Activated B cell treated with CpG ODN at 0.5 μM for 24 hours (primary cell): Measurements from ENCODE around the gene ATXN2. TPM values are rescaled to one million over a fixed set of nuclear protein-coding genes. Genes with fewer than 3 reads are reported as not detected.

Experiments
- ATAC-seq: fragments of 200-7000 bp; cut with Tn5 transposase; one replicate; pipeline ENCODE4 v1.10.0; 2021; ENCODE audit warnings: low read depth, mild to moderate bottlenecking, moderate library complexity
- CTCF ChIA-PET: fragments of 350-600 bp; sonication (Branson Sonifier 250); formaldehyde crosslinking; loops from one replicate; lab custom pipeline; 2021; ENCODE audit warnings: antibody characterized with exemption; lab: Charles Lee
- POLR2A ChIA-PET: fragments of 350-600 bp; sonication (Branson Sonifier 250); formaldehyde crosslinking; loops from one replicate; lab custom pipeline; 2021; ENCODE audit warnings: antibody characterized with exemption; lab: Charles Lee
- DNase-seq: peaks from one replicate; pipeline ENCODE4 v3.0.0; 2022
- H3K27ac Mint-ChIP-seq: one replicate; pipeline ENCODE4 v1.8.0; 2020; ENCODE audit warnings: mixed read lengths
- H3K27me3 Mint-ChIP-seq: one replicate; pipeline ENCODE4 v1.8.0; 2021; ENCODE audit warnings: mixed read lengths
- H3K36me3 Mint-ChIP-seq: one replicate; pipeline ENCODE4 v1.8.0; 2021; ENCODE audit warnings: low read depth, mixed read lengths
- H3K4me1 Mint-ChIP-seq: one replicate; pipeline ENCODE4 v1.8.0; 2021; ENCODE audit warnings: mixed read lengths
- H3K4me3 Mint-ChIP-seq: one replicate; pipeline ENCODE4 v1.8.0; 2020; ENCODE audit warnings: mild to moderate bottlenecking, mixed read lengths
- H3K9me3 Mint-ChIP-seq: one replicate; pipeline ENCODE4 v1.8.0; 2020; ENCODE audit warnings: mixed read lengths
- intact Hi-C: fragments of 100-400 bp; cut with micrococcal nuclease; formaldehyde crosslinking; loops from one replicate; pipeline ENCODE4 v1.15.1; 2024
- total RNA-seq: library from RNA; stranded (reverse); gene quantifications from 2 replicates; pipeline ENCODE4 v1.2.3, GENCODE V29; 2022
- TF ChIP-seq, protein P1 (sequence below): fragments of 200-600 bp; IDR thresholded peaks from one replicate; pipeline ENCODE4 v1.8.0; 2022; ENCODE audit warnings: antibody characterized with exemption, mild to moderate bottlenecking

ATXN2 gene
- total RNA-seq, 1 donor from 2014 or later, result 46.2 TPM

DNA sequence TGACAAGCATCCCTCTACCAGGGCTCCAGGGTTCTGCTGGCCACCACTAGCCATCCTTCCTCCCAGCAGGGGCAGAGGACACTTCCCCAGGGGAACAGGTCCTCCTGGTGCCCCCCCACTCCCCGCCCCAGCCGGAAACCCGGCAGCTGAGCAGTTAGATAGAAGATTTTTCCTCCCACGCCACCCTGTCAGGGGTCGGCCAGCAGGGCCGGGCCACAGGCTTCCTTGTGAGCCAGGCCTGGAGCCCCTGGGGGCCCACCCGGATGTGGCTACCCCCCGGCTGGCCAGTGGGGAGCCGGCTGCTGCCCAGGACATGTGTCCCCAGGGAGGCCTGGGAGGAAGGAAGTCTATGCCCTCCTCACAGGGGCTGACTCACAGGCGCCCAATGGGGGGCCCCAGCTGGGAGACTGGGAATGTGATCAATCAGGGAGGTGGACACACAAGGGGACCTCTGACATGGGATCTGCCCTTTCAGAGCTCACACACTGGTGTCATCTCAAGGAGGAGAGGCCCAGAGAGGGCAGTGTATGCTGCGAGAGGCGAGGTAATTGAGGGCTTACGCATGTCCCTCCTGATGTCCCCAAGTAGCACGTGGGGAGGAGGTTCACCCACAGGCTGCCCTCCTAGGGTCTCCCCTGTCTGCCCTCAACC lies 189.2 kb downstream of the ATXN2 start:
- peak; percentile 36 for DNase-seq

DNA sequence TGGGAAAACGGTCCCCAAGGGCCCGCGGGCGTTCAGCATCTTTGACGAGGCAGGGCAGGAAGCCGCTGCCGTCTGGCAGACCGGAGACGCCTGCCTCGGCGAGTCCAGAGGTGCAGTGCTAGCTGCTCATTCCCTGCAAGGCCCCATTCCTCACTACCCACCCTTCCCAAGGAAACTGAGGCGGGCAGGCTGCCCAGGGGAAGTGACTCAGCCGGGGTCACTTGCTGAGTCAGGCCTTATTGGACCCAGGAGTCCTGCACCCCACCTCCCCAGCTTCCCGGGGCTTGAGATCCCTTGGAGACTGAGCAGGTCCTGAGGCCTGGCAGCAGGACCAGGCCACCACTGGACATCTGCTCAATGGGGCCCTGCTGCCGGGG lies 189.7 kb downstream of the ATXN2 start:
- CTCF ChIA-PET, result interaction anchor here (0.6 to 3.3 kb wide), 2 partner anchors 42 to 521 kb away, joined by 3 to 17 read pairs; no protein-coding TSS in a partner anchor
- Mint-ChIP-seq H3K27me3 (no peaks in the 10 kb centered on the region), H3K36me3 (peaks cover 20% of the 10 kb centered on the region), H3K27ac (peak overlapping the region; percentile 88), H3K9me3 (no peaks in the 10 kb centered on the region), H3K4me3 (peak overlapping the region; percentile 95), H3K4me1 (peaks cover 79% of the 10 kb centered on the region)
- intact Hi-C loops, result loop anchor here (1.0 to 10.0 kb wide), 2 partner anchors 8 to 1415 kb away; partner anchors contain the start of genes ANKRD13A and GIT2
- DNase-seq, result no peak
- POLR2A ChIA-PET, result interaction anchor here (0.5 to 11.0 kb wide), 5 partner anchors 18 to 43 kb away, joined by 3 to 136 read pairs (median 22); no protein-coding TSS in a partner anchor
- ATAC-seq, result no peak
- TF ChIP-seq, protein P1, sequence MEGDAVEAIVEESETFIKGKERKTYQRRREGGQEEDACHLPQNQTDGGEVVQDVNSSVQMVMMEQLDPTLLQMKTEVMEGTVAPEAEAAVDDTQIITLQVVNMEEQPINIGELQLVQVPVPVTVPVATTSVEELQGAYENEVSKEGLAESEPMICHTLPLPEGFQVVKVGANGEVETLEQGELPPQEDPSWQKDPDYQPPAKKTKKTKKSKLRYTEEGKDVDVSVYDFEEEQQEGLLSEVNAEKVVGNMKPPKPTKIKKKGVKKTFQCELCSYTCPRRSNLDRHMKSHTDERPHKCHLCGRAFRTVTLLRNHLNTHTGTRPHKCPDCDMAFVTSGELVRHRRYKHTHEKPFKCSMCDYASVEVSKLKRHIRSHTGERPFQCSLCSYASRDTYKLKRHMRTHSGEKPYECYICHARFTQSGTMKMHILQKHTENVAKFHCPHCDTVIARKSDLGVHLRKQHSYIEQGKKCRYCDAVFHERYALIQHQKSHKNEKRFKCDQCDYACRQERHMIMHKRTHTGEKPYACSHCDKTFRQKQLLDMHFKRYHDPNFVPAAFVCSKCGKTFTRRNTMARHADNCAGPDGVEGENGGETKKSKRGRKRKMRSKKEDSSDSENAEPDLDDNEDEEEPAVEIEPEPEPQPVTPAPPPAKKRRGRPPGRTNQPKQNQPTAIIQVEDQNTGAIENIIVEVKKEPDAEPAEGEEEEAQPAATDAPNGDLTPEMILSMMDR, result no peak

More for the DNA sequence above, 189.2 kb downstream of the ATXN2 start:
- TF ChIP-seq, protein P1, result no peak
- Mint-ChIP-seq H3K27me3 (no peaks in the 10 kb centered on the region), H3K4me1 (peaks cover 78% of the 10 kb centered on the region), H3K27ac (peak overlapping the region; percentile 79), H3K36me3 (peaks cover 24% of the 10 kb centered on the region), H3K9me3 (no peaks in the 10 kb centered on the region), H3K4me3 (peak overlapping the region; percentile 95)
- CTCF ChIA-PET, result interaction anchor here (0.6 to 3.3 kb wide), 3 partner anchors 13 to 521 kb away, joined by 3 to 17 read pairs (median 3); no protein-coding TSS in a partner anchor
- intact Hi-C loops, result loop anchor here (1.0 to 10.0 kb wide), 2 partner anchors 7 to 1415 kb away; partner anchors contain the start of genes ANKRD13A and GIT2
- ATAC-seq, result no peak
- POLR2A ChIA-PET, result interaction anchor here (0.9 to 11.0 kb wide), 4 partner anchors 18 to 35 kb away, joined by 3 to 136 read pairs (median 31); no protein-coding TSS in a partner anchor

DNA sequence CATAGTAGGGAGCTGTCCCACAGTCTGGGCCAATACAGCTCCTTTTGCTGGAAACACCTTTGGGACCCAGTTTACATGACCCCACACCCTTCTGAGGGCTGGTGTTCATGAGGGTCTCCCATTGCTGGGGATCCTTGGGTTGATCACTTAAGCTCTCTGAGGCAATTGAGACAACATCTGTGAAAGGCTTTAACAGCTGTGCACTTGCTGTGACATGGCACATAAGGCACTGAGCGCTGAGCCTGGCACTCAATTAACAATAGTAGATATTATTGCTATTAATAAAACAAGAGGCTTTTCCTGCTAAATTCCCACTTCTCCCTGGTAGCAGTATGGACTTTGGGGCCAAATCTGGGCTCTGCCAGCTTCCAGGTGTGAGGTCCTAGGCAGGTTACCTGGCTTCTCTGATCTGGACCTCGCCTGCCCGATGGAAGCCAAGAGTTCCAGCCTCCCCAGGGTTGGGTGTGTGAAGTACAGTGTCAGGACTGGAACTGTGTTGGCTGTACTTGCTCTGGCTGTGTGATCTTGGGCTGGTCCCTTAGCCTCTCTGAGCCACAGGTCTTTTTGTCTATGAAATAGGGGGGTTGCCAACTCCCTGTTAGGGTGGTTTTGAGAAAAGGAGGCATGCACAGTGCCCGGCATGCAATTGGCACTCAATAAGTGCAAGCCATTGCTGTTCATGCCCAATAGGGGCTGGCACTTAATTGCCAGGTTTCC lies 190.3 kb downstream of the ATXN2 start:
- intact Hi-C loops, result loop anchor here (1.0 to 10.0 kb wide), 2 partner anchors 8 to 1414 kb away; partner anchors contain the start of genes ANKRD13A and GIT2
- peaks cover 20% of the 10 kb centered on the region for H3K36me3 Mint-ChIP-seq
- peak overlapping the region; percentile 88 for H3K27ac Mint-ChIP-seq
- DNase-seq (no peak), ATAC-seq (no peak)
- ChIA-PET POLR2A (interaction anchor here (0.5 to 11.0 kb wide), 7 partner anchors 19 to 44 kb away, joined by 3 to 136 read pairs (median 13); no protein-coding TSS in a partner anchor), CTCF (interaction anchor here (1.5 to 3.3 kb wide), 3 partner anchors 12 to 42 kb away, joined by 7 to 17 read pairs (median 10); no protein-coding TSS in a partner anchor)
- H3K4me3 Mint-ChIP-seq, result peak overlapping the region; percentile 95
- H3K4me1 Mint-ChIP-seq, result peaks cover 83% of the 10 kb centered on the region
- H3K9me3 Mint-ChIP-seq, result no peaks in the 10 kb centered on the region
- H3K27me3 Mint-ChIP-seq, result no peaks in the 10 kb centered on the region
- TF ChIP-seq, protein P1, result no peak

DNA sequence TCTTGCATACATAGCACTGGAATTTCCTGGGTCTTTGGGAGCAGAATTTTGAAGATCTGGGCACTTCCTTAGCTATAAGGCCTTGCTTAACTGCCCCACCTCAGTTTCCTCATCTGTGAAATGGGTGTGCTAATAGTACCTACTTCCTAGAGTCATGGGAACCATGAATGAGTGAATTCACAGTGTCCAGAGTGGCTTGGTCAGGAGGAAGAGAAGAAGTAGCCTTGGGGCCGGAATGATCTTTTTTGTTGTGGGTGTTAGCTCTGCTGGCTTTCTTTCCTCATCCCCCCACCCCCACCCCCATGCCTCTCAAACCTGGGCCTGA lies 191.0 kb downstream of the ATXN2 start:
- Mint-ChIP-seq H3K4me1 (peaks cover 83% of the 10 kb centered on the region), H3K9me3 (no peaks in the 10 kb centered on the region), H3K27ac (peak overlapping the region; percentile 88), H3K36me3 (peaks cover 12% of the 10 kb centered on the region), H3K4me3 (peak overlapping the region; percentile 95), H3K27me3 (no peaks in the 10 kb centered on the region)
- ChIA-PET CTCF (interaction anchor here (1.5 to 3.3 kb wide), 3 partner anchors 11 to 43 kb away, joined by 7 to 17 read pairs (median 10); no protein-coding TSS in a partner anchor), POLR2A (interaction anchor here (0.7 to 11.0 kb wide), 7 partner anchors 19 to 44 kb away, joined by 3 to 136 read pairs (median 13); no protein-coding TSS in a partner anchor)
- TF ChIP-seq, protein P1, result no peak
- ATAC-seq (no peak), DNase-seq (no peak)
- intact Hi-C loops, result loop anchor here (10.0 kb wide), 1 partner anchor 1413 kb away; the partner anchor contains the start of genes ANKRD13A and GIT2
